Fibroblast of peridontal ligament (primary cell): ENCODE data around the gene AGAP1.

Experiments used
- DNase-seq: peaks from one replicate; pipeline ENCODE4 v3.0.0-alpha.2; 2010; ENCODE audit errors: extremely low read depth

AGAP1 gene

DNA sequence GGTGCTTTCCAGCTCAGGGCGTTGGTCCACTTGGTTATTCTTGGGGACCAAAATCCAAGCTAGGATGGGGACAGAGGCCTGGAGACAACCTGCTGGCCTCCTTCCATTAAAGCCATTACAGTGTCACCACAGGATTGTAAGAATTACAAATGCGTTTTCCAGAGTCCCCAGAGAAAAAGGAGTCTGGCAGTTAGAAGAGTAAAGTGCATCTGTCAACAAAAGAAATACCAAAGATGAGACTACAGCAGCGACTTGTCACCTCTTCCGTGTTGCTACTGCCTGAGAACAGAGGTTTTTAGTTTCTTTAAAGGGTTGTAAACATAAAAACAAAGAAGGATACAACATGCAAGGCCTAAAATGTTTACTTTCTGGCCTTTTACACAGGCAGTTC, 235.7 kb downstream of the AGAP1 start:
- DNase-seq = no peak

DNA sequence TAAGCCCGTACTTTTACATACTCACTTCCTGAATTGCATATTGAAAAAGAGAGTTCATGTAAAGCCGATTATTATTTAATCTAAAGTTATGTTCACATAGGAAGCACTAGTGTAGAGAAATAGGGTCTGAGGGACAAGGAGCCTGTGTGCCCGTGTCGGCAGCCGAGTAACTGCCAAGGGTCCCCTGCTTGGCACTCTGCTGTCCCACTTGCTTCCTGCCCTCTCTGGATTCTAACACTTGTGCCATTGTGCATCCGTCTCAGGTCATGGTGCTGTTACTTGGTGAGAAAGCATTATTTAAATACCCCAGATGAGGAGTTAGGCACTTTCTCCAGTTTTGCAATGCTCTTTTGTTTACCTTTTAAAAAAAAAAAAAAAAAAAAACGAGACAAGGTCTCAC, 236.3 kb downstream of the AGAP1 start:
- no peak for DNase-seq

DNA sequence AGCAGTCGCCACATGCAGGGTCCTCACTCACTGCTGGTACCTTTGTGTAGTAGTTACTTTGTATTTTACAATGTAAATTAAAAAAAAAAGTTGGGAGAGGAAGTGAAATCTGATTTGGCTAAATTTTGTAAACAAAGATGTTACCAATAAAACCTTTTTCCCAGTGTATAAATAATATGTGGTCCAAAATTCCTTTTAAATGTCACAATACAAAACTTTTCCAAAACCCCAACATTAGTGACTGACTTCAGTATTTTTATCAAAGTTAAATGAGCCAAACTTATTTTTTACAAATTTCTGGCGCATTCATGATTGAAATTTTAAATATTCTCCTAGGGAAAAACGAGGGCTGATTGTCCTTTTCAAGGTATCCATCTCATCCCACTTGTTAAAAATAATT, 239.9 kb downstream of the AGAP1 start:
- peak; percentile 43 for DNase-seq

DNA sequence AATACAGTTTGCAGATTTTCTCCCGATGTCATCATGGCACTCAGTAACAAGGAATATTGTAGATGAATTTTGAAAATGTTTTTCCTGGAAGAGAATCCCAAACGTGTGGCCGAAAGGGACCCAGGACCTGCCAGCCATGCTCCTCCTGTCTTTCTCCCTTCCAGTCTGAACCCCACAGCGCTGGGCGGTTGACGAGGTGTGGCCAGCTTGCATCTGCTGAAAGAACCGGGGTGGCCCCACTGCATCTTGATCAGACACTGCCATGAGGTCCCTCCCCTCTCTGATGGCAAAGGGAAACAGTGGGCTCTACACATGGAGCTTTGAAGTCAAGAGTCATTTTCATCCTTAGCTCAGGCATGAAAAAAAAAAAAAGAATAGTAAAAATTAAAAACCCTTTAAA, 240.3 kb downstream of the AGAP1 start:
- no peak for DNase-seq

DNA sequence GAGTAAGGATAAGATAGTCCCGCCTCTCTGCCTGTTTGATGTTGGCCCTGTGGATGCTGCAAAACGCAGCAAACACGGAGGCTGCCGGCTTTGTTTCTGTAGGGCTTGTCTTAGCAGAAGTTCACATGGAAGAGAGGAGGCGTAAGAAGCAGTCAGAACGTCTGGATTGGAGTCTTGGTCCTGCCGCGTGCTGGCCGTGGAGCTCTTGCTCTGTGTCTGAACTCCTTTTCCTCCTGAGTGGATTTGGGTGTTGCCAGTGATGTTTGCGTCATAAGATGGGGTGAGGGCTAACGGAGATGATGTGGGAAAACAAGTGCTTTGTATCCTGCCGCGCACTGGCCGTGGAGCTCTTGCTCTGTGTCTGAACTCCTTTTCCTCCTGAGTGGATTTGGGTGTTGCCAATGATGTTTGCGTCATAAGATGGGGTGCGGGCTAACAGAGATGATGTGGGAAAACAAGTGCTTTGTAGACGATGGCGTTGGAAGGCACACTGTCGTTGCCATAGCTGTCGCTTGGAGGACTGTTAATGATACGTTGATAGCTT, 240.9 kb downstream of the AGAP1 start:
- DNase-seq = no peak

DNA sequence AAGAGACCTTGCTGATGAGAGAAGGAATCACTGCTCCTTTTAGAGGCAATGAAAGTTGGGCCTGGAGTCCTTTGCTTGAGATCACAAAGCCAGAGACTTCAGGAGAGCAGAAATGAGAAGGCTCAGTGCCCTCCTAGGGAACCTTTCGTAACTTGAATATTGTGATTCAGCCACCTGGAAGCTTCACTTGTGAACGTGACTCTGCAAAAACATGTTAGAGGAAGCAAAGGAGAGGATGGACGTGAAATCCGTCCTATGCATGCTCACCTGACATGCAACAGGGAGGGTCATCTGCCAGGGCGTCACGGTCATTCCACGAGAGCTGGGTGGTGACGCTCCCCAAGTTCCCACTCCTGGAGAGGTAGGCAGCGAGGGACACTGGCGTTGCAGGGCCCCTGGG, 243.6 kb downstream of the AGAP1 start:
- no peak for DNase-seq

DNA sequence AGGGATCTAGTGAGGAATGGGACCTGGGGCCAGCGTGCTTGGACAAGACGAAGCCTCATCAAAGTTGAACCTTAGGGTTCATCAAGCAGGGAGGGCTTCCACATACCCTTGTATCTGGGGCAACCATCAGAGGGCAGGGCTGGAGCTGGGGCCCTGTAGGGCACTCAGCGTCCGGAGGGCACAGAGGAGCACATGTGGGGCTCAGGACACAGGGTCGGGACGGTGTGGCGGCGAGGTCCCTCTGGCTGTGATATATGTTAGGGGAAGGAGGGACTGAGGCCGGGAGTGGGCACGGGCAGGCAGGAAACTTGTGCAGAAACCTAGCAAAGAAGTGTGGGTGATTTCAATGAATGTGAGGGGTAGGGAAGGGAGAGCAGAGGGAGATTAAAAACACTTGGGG, 244.0 kb downstream of the AGAP1 start:
- no peak for DNase-seq

DNA sequence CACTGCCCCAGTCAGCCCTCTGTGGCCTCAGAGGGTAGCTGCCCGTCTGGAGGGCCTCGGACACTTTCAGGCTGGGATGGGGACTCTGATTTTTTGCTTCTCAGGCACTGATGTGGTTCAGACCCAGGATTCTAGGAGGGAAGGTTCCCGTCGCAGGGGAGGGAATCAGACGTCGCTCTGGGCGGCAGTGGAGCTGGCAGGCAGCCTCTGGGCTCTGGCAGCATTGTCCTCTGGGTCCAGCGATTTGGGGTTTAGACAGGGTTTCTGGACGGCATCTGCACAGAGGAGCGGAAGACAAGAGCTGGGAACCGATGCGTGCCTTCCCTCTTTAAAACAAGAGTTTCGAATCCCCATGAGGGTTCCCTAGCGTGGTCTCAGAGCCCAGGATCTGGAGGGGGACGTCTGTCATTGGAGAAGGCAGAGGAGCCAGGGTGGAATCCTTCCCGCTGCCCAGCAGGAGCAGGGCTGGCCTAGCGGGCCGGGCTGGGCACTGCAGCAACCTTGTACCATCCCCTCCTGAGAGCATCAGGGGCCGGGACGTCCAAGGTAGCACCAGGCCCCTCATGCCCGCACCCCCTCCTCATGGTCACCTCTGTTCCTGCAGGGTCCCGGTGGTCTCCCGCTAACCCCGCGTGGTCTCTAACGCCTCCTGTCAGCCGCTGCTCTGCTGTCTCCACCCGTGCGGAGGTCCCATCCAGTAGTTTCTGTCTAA, 246.0 kb downstream of the AGAP1 start:
- no peak for DNase-seq

DNA sequence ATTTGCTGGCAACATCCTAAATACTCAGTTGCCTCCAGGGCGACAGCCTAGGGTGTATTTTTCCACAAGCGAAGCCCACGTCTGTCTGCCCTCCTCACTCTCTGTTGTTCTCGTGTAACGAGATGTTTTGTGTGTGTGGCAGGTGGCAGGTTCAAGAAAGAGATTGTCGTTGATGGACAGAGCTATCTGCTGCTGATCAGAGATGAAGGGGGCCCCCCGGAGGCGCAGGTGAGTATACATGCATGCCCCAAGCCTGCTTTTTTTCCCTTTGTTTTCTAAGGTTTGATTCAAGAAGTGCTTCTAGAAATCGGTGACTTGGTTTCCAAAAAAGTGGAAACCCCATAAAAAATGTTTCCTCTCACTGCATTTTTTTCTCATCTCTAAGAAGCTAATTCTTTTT, 247.0 kb downstream of the AGAP1 start:
- no peak for DNase-seq

DNA sequence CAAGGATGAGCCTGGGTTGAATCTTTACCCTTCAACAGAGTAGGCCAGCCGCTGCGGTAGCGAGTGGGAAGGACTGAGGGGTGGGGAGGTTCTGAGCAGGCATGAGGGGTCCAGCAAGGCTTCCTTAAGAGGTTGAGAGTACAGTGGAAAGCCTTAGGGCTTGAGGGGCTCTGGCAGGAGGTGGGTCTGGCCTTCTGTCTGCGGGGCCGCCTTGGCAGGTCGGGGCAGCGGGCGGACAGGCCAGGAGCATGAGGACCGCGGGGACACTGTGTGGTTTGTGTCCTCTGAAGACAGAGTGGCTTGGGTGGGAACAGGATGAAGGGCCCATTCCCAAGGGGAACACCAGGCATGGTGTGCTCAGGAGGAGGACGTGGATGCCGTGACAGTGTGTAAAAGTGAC, 250.3 kb downstream of the AGAP1 start:
- DNase-seq = no peak

DNA sequence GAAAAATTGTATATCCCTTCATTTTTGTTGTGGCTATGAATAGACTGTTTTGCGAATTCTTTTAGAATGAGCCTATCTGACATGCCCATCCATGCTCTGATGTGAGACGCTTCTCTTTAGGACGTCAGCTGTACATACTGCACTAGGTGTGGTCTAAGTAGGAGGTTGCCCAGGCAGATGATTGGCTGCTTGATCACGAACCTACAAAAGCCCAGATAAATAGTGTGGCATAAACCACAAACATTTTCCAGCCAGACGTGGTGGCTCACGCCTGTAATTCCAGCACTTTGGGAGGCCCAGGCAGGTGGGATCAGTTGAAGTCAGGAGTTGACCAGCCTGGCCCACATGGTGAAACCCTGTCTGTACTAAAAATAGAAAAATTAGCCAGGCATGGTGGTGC, 251.8 kb downstream of the AGAP1 start:
- DNase-seq = no peak

DNA sequence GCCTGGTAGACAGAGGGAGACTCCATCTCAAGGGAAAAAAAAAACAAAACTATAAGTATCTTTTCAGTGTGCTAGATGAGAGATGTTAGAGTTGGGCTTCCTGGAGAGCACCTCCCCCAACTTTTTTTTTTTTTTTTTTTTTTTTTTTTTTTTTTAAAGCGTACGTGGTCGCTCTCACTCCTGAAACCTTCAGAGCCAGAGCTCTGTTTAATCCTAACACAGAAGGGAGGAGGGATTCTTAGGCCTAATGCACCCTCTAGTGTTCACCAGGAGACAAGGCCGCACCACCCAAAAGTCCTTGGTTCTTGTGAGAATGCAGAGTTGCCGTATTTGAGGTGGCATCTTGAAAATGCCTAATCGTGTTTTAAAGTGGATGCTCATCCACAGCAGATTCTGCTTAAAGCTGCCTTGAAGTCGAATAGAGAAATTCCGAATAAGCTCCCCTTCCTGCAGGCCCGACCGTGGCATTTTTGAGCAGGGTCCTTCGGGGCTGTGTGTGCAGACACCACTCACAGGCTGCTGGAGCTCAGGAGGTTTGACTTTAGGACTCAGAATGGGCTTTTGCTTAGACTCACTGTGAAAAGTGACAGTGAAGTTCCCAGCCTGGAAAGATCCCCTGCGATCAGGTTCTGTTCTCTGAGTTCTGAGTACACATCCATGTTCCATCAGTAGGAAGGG, 252.6 kb downstream of the AGAP1 start:
- DNase-seq = peak; percentile 93

DNA sequence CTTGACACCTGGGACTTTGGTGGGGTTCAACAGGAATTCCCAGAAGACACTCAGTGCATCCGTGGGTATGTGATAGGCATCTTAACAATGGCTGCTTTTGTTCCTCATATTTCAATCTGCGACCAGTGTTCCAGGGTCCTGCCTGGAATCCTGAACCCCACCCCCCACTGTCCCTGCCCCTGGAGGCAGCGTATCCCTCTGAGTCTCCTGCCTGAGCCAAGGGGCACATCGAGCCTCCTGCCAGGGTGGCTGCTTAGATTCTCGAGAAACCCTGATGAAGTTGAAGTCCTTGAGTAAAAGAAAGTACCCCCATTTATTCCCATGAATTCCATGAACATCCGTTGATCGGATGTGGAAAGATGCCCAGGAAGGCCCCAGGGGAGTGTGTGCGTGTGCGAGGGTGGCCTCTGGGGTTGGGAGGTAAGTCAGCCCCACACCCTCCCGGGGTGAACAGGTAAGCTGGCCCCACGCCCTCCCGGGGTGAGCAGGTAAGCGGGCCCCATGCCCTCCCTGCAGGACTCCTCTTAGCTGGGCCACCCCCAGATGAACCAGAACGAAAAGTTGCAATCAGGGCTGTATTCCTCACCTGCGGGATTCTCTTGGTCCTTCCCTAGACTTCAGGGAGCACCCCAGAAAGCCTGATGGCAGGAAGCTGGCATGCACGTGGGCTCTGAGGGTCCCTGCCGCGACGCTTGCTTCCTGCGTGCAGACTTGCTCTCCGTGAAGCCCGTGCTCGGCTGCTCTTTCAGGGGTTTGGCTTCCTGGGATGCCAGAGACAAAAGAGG, 253.3 kb downstream of the AGAP1 start:
- DNase-seq = no peak

DNA sequence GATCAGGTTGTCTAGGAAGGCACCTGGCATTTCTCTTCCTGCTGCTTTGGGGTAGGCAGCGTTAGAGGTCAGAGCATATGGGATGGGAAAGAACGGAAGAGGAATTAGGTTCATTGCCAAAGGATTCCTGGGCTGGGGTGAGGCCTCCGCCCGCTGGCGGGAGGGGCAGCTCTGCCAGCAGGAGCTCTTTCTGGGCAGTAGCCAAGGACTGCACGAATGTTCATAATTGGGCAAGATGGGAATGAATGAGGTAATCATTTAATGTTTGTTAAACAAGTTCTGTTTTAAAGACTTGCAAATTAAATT, 253.9 kb downstream of the AGAP1 start:
- no peak for DNase-seq

DNA sequence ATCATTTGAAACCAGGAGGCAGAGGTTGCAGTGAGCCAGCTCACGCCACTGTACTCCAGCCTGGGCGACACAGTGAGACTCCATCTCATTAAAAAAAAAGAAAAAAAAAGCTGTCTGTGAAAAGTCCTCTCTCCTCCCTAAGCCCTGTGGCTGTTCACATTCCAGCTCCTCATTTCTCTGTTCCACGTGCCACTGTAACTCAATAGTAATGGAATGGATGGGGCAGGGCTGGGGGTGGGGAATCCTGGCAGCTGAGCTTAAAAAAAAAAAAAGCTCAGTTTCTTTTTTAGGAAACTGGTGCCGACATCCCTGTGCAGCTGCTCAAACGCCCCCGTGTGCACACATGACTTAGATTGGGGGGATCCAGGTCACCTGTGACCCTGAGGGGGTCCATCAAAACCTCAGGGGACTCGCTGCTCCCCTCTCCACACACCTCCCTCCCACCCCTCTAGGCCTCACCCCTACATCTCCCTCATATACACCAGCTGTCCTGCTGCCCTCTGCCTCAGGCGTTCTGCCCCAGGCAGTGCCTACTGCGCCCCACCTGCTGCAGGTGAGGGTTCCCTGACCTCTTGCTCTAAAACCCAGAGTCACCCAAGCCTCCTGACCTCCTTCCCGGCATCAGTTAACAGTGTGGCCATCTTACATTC, 255.4 kb downstream of the AGAP1 start:
- peak; percentile 72 for DNase-seq

DNA sequence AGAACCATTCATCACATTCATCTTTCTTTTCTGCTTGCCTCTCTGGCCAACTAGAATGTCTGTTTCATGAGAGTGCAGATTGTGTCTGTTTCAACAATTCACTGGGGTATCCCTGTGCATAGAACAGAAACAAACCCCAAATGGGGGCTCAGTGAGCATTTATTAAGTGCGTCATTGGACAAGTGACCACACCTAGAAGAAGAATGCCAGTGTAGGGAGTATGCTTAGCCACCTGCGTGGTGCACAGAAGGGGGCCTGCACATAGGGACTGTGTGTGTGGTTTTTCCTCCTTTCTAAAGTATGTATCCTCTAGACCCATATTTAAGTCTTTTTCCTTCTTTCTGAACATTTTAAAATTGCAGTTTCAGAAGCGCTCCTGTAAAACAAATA, 255.9 kb downstream of the AGAP1 start:
- DNase-seq = no peak

DNA sequence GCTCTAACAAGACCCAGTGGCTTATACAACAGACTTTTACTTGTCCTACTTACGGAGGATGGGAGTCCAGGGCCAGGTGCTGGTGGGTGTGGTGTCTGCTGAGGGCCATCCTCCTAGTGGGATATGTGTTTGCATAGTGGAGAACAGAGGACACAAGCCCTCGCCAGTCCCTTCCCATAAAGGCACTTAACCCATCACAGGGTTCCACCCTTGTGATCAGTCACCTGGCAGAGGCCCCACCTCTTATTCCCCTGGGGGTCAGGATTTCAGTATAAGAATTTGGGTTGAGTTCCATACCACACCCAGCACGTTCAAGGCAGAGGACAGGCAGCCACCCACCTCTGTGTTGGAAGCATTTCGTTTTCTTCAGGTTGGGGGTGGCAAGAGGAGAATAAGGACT, 259.0 kb downstream of the AGAP1 start:
- DNase-seq = no peak

DNA sequence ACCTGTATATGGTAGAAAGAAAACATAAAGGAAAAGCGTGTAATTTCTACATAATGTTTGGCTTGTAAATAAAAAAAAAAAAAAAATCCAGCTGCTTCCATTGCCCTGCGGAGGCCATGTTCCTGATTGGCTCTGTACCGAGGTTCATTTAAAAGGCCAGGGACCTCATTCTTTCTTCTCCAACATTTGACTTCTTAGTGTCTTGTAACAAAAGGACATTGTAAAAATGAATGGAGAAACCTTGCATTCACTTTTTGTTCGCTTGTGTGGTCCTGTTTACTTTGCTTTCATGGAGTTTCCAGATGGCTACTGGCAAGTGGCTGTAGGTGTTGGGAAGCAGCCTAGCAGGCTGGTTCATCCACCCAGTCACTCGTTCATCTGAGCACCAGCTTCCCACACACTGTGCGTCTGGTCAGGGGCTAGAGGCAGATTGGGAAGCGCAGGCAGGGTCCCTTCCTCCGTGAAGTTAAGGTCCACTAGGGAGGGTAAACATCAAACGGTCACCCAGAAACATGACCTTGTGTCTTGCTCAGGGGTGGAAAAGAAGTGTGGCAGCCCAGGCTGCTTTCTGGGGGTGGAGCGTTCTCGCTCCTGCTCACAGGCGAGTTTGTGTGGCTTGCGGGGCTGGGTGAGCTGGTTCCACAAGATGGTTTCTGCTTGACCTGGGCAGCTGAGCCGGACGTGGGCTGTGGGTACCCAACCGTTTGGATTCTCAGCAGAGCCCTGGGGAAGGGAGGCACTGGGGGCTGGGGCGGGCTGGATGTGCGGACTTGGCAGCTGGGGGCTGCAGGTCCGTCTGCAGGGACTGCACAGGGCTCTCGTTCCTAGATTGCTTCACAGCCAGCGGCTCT, 260.7 kb downstream of the AGAP1 start:
- no peak for DNase-seq

DNA sequence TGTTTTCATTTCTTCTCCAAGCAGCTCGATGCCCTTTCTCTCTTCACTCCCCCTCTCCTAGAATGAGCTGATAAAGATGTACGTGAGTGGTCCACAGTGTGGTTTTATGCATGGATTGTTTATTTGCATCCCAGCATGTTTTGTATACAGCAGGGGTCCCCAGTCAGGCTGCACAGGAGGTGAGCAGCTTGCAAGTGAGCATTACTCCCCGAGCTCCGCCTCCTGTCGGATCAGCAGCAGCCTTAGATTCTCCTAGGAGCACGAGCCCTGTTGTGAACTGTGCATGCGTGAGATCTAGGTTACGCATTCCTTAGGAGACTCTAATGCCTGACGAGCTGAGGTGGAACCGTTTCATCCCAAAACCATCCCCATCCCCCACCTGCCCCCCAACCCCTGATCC, 262.6 kb downstream of the AGAP1 start:
- DNase-seq = no peak

DNA sequence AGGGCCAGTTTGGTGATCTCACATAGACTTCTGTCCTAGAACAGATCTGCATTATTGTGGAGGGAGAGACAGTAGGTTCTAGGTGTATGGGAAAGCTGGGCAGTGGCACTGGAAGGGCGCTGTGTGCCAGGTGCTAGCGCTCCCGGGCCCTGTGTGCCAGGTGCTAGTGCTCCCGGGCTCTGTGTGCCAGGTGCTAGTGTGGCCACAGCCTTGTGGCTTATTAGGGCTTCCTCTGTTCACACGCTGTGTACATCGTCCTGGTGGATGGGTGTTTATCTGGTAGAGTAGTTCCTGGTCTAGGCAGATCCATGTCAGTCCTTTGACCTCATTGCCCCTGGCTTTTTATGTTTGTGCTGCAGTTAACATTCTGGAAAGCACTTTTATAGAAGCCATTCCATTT, 263.4 kb downstream of the AGAP1 start:
- DNase-seq = no peak

DNA sequence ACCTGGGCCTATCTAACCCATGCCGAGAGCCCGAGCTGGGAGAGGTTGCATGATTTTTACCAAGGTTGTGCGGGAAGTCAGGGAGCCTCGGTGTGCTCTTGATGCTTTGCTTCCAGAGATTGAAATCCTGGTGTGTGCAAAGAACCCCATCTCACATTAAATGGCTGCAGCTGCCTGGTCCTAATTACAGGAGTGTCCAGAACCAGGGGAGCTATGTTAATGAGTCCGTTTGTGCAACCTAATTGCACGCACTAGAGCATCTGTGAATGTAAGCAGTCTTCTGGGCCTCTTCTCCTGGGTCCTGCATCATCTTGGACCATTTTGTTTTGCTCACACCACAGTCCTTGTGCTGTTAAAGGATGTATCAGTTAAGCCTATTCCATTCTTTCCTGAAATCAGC, 263.8 kb downstream of the AGAP1 start:
- DNase-seq = no peak
